Endodermal cell (in vitro differentiated cells): ENCODE results near the gene VSTM5. TPM values are rescaled to one million over a fixed set of nuclear protein-coding genes. Genes with fewer than 3 reads are reported as not detected.

Experiments used
- DNase-seq: peaks from one replicate; pipeline ENCODE4 v3.0.0-alpha.2; 2017
- H3K27ac ChIP-seq: 2 replicates; pipeline ENCODE4 v1.5.1; 2013; ENCODE audit warnings: mild to moderate bottlenecking, low read depth, low read length, moderate library complexity
- H3K27me3 ChIP-seq: 2 replicates; pipeline ENCODE4 v1.6.1; 2013; ENCODE audit warnings: mild to moderate bottlenecking, low read length, moderate library complexity; ENCODE audit not compliant: insufficient read depth, control insufficient read depth, poor library complexity, severe bottlenecking
- H3K36me3 ChIP-seq: 2 replicates; pipeline ENCODE4 v1.7.0; 2013; ENCODE audit warnings: mild to moderate bottlenecking, low read length, moderate library complexity; ENCODE audit not compliant: control insufficient read depth, insufficient read depth
- H3K4me1 ChIP-seq: one replicate; pipeline ENCODE4 v1.7.0; 2013; ENCODE audit warnings: low read length; ENCODE audit not compliant: control insufficient read depth, insufficient read depth
- H3K4me3 ChIP-seq: 2 replicates; pipeline ENCODE4 v1.5.1; 2013; ENCODE audit warnings: mild to moderate bottlenecking, low read length, moderate library complexity
- H3K9ac ChIP-seq: 2 replicates; pipeline ENCODE4 v1.6.1; 2013; ENCODE audit warnings: mild to moderate bottlenecking, low read length, moderate library complexity; ENCODE audit not compliant: poor library complexity, severe bottlenecking; ENCODE audit errors: extremely low read depth
- H3K9me3 ChIP-seq: 2 replicates; pipeline ENCODE4 v1.6.1; 2013; ENCODE audit warnings: mild to moderate bottlenecking, low read length, moderate library complexity; ENCODE audit not compliant: control insufficient read depth
- H3K27ac Mint-ChIP-seq: 2 replicates; pipeline ENCODE4 v1.8.0; 2020; ENCODE audit warnings: mixed read lengths
- H3K27me3 Mint-ChIP-seq: 2 replicates; pipeline ENCODE4 v1.8.0; 2021; ENCODE audit warnings: mild to moderate bottlenecking, mixed read lengths; ENCODE audit not compliant: insufficient read depth
- H3K36me3 Mint-ChIP-seq: 2 replicates; pipeline ENCODE4 v1.8.0; 2020; ENCODE audit warnings: low read depth, mixed read lengths
- H3K4me1 Mint-ChIP-seq: 2 replicates; pipeline ENCODE4 v1.8.0; 2020; ENCODE audit warnings: mixed read lengths
- H3K4me3 Mint-ChIP-seq: 2 replicates; pipeline ENCODE4 v1.8.0; 2020; ENCODE audit warnings: mild to moderate bottlenecking, moderate library complexity, mixed read lengths
- H3K9me3 Mint-ChIP-seq: 2 replicates; pipeline ENCODE4 v1.8.0; 2020; ENCODE audit warnings: mild to moderate bottlenecking, mixed read lengths
- WGBS, 2 experiments: methylation state at CpG; one replicate each; pipeline versions ENCODE4 v1.1.5 to v1.1.7; 2013; ENCODE audit warnings: missing lambda C conversion rate in 2 of 2, mixed read lengths in 1 of 2; ENCODE audit not compliant: insufficient coverage in 1 of 2, insufficient read length in 1 of 2; 5-methylcytosine and 5-hydroxymethylcytosine counted together
- total RNA-seq, 2 donors: library from RNA; stranded (reverse); fragmentation: NEBNext Ultra II Directional in 1 of 2; extraction: Animal tissue kit (Norgen Biotek cat#: 25700) in 1 of 2; gene quantifications; 2 replicates in 1 of 2; 3 replicates in 1 of 2; pipeline ENCODE4 v1.2.1, GENCODE V29; 2021
- TF ChIP-seq, protein P1 (sequence below): fragments of 200-600 bp; sonication (generic); conservative IDR thresholded peaks from 2 replicates; pipeline ENCODE4 v1.5.0; 2021; ENCODE audit warnings: antibody characterized with exemption, mild to moderate bottlenecking

The VSTM5 gene
- total RNA-seq, 2 donors from 2014 or later = 0.29 to 0.75 TPM

DNA sequence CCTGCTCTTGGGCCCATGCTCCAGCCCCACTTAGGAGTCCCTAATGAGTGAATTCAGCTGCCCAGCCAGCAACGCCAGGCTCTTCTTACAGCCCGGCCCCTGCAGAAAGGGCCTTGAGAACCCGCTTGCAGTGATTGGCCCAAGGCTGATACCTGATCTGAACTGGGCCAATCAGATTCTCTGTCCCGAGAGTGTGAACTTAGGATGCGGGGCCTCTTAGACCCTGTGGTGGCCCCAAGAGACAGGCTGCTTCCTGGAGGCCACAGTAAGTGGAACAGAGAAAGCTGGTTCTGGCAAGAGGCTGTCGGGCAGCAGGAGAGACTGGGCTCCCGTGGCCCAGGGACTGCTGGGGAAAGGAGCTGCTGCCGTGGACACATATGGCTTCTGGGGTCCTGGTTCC, 11.5 kb downstream of the VSTM5 start:
- Mint-ChIP-seq H3K27me3 (no peaks in the 10 kb centered on the region), H3K4me3 (no peak overlapping the region), H3K36me3 (no peaks in the 10 kb centered on the region), H3K4me1 (peaks cover 17% of the 10 kb centered on the region), H3K9me3 (no peaks in the 10 kb centered on the region), H3K27ac (no peak overlapping the region)
- Histone ChIP-seq H3K4me3 (no peak overlapping the region), H3K4me1 (no peaks in the 10 kb centered on the region), H3K9me3 (no peaks in the 10 kb centered on the region), H3K36me3 (no peaks in the 10 kb centered on the region), H3K9ac (no peak overlapping the region), H3K27ac (no peak overlapping the region), H3K27me3 (no peaks in the 10 kb centered on the region)
- DNase-seq = peak; percentile 51
- TF ChIP-seq, protein P1, sequence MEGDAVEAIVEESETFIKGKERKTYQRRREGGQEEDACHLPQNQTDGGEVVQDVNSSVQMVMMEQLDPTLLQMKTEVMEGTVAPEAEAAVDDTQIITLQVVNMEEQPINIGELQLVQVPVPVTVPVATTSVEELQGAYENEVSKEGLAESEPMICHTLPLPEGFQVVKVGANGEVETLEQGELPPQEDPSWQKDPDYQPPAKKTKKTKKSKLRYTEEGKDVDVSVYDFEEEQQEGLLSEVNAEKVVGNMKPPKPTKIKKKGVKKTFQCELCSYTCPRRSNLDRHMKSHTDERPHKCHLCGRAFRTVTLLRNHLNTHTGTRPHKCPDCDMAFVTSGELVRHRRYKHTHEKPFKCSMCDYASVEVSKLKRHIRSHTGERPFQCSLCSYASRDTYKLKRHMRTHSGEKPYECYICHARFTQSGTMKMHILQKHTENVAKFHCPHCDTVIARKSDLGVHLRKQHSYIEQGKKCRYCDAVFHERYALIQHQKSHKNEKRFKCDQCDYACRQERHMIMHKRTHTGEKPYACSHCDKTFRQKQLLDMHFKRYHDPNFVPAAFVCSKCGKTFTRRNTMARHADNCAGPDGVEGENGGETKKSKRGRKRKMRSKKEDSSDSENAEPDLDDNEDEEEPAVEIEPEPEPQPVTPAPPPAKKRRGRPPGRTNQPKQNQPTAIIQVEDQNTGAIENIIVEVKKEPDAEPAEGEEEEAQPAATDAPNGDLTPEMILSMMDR = no peak
- WGBS, 2 experiments = 84 to 88% methylated on average over 8 of the region's 8 CpGs

DNA sequence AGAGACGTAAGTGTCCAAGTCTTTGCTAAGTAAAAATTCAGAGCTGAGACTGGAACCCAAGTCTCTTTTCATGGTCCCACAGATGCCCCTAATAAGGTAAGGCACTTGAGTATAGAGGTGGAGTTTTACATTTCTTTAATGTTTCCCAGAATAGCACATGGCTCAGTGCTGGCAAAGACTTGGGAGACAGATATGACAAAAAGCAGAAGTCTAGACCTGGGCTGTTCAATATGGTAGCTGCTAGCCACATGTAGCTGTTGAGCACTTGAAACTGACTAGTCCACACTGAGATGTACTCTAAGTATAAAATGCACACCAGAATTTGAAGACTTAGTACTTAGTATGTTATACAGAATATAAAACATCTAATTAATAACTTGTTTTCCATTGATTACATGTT, 17.6 kb downstream of the VSTM5 start:
- TF ChIP-seq, protein P1 = no peak

DNA sequence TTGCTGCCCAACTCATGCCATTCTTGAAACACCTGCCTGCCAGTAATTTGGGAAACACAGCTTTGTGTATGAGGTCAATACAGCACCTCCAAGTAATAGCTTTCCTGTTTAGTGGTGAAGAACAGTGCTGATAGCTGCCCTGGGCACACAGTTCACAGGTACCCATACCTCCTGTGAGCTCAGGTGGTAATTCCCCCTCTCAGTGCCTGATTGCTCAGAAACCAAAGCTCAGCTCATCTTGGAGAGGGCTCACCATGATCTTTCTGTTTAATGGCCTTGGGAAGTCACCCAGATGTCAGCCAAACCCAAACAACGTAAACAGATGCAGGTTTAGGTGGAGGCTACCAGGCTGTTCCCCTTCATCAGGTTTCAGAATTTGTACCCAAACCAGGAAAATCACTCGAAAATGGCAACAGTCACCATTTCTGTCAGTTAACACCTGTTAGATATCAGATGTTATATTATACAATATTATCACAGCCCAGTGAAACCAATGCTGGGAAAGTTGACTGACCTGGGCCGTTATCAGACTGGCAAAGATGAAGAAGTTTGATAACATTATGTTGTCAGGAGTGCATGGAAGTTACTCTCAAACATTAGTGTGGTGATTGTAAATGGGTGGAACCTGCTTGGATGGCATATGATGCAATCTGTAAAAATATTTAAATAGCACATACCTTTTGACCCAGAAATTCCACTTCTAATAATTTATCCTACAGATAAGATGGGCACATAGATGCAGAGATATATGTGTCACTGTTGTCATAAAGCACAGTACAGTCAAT, 18.9 kb downstream of the VSTM5 start:
- no peak overlapping the region for H3K4me3 Mint-ChIP-seq
- no peaks in the 10 kb centered on the region for H3K36me3 ChIP-seq
- DNase-seq = no peak
- H3K27me3 ChIP-seq = no peaks in the 10 kb centered on the region
- no peaks in the 10 kb centered on the region for H3K9me3 Mint-ChIP-seq
- H3K9me3 ChIP-seq = no peaks in the 10 kb centered on the region
- TF ChIP-seq, protein P1 = no peak
- 94% methylated on average over 3 of the region's 3 CpGs for WGBS, 2 experiments
- peaks cover 23% of the 10 kb centered on the region for H3K4me1 ChIP-seq
- H3K36me3 Mint-ChIP-seq = no peaks in the 10 kb centered on the region
- H3K9ac ChIP-seq = no peak overlapping the region
- H3K4me3 ChIP-seq = no peak overlapping the region
- no peaks in the 10 kb centered on the region for H3K27me3 Mint-ChIP-seq
- H3K27ac ChIP-seq = no peak overlapping the region
- H3K27ac Mint-ChIP-seq = no peak overlapping the region
- H3K4me1 Mint-ChIP-seq = peaks cover 35% of the 10 kb centered on the region

More for the DNA sequence above, 17.6 kb downstream of the VSTM5 start:
- H3K27me3 ChIP-seq = no peaks in the 10 kb centered on the region
- H3K36me3 ChIP-seq = no peaks in the 10 kb centered on the region
- Mint-ChIP-seq H3K4me1 (peaks cover 30% of the 10 kb centered on the region), H3K4me3 (no peak overlapping the region), H3K27ac (no peak overlapping the region), H3K9me3 (no peaks in the 10 kb centered on the region), H3K36me3 (no peaks in the 10 kb centered on the region), H3K27me3 (no peaks in the 10 kb centered on the region)
- H3K4me1 ChIP-seq = peaks cover 23% of the 10 kb centered on the region
- DNase-seq = no peak
- 100% methylated on average over 1 of the region's 1 CpG; no CpG with 5 or more reads in 1 of the 2 experiments for WGBS, 2 experiments
- H3K4me3 ChIP-seq = no peak overlapping the region
- H3K9me3 ChIP-seq = no peaks in the 10 kb centered on the region
- no peak overlapping the region for H3K9ac ChIP-seq
- H3K27ac ChIP-seq = no peak overlapping the region
